KMS-11 (cell line): Measurements from ENCODE around the gene CCNB1IP1.

ENCODE experiments used
- H2AFZ ChIP-seq: fragments of 200-600 bp; sonication (generic); 2 replicates; pipeline ENCODE4 v1.6.1; 2016; ENCODE audit warnings: antibody characterized with exemption, mixed run types, low read depth
- H3K27ac ChIP-seq: fragments of 200-600 bp; sonication (generic); 2 replicates; pipeline ENCODE4 v1.6.1; 2016; ENCODE audit warnings: mild to moderate bottlenecking, mixed run types
- H3K27me3 ChIP-seq: fragments of 200-600 bp; sonication (generic); 2 replicates; pipeline ENCODE4 v1.6.1; 2017; ENCODE audit warnings: mild to moderate bottlenecking, low read depth, mixed run types, moderate library complexity; ENCODE audit not compliant: insufficient read depth
- H3K36me3 ChIP-seq: fragments of 200-600 bp; sonication (generic); 2 replicates; pipeline ENCODE4 v1.6.1; 2017; ENCODE audit warnings: mild to moderate bottlenecking, mixed run types; ENCODE audit not compliant: insufficient read depth
- H3K4me1 ChIP-seq: fragments of 200-600 bp; sonication (generic); 2 replicates; pipeline ENCODE4 v1.6.1; 2016; ENCODE audit warnings: mild to moderate bottlenecking, low read depth, mixed run types; ENCODE audit not compliant: poor library complexity, severe bottlenecking
- H3K4me2 ChIP-seq: fragments of 200-600 bp; sonication (generic); 2 replicates; pipeline ENCODE4 v1.7.0; 2016; ENCODE audit warnings: mild to moderate bottlenecking, mixed run types
- H3K4me3 ChIP-seq: fragments of 200-600 bp; sonication (generic); IDR thresholded peaks from 2 replicates; pipeline ENCODE4 v1.6.1; 2017; ENCODE audit warnings: low read depth, low read length, mixed read lengths; ENCODE audit not compliant: insufficient read depth
- H3K79me2 ChIP-seq: fragments of 200-600 bp; sonication (generic); 2 replicates; pipeline ENCODE4 v1.6.1; 2016; ENCODE audit warnings: low read depth, mixed run types; ENCODE audit not compliant: insufficient read depth
- H3K9ac ChIP-seq: fragments of 200-600 bp; sonication (generic); 2 replicates; pipeline ENCODE4 v1.6.1; 2016; ENCODE audit warnings: mild to moderate bottlenecking, mixed run types
- H4K20me1 ChIP-seq: fragments of 200-600 bp; sonication (generic); 2 replicates; pipeline ENCODE4 v1.6.1; 2016; ENCODE audit warnings: mild to moderate bottlenecking, mixed run types; ENCODE audit not compliant: insufficient read depth
- TF ChIP-seq, protein P1 (sequence below): fragments of 200-600 bp; sonication (generic); conservative IDR thresholded peaks from 2 replicates; pipeline ENCODE4 v1.6.1; 2017; ENCODE audit warnings: low read depth, mild to moderate bottlenecking, antibody characterized with exemption, low read length, moderate library complexity, mixed read lengths

The CCNB1IP1 gene

DNA sequence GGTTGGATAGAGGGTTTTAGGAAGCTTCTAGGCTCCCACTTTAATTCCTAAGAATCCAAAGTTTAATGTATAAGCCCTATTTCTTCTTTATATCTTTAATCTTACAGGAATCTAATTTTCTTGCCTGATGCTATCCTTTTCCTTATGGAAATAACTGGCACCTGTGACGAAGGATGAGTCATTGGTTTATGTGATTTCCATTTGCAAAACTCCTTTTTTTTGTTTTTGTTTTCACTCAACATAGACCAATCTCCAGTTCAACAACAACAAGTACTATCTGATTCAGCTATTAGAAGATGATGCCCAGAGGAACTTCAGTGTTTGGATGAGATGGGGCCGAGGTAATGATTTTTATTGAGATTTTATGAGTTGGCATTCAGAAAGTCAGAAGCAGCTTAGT, 17.2 kb upstream of the CCNB1IP1 start:
- H3K4me1 ChIP-seq = no peaks in the 10 kb centered on the region
- H3K27me3 ChIP-seq = no peaks in the 10 kb centered on the region
- H4K20me1 ChIP-seq = no peaks in the 10 kb centered on the region
- H3K9ac ChIP-seq = no peak overlapping the region
- no peak overlapping the region for H3K4me2 ChIP-seq
- no peak overlapping the region for H3K4me3 ChIP-seq
- no peak overlapping the region for H2AFZ ChIP-seq
- TF ChIP-seq, protein P1, sequence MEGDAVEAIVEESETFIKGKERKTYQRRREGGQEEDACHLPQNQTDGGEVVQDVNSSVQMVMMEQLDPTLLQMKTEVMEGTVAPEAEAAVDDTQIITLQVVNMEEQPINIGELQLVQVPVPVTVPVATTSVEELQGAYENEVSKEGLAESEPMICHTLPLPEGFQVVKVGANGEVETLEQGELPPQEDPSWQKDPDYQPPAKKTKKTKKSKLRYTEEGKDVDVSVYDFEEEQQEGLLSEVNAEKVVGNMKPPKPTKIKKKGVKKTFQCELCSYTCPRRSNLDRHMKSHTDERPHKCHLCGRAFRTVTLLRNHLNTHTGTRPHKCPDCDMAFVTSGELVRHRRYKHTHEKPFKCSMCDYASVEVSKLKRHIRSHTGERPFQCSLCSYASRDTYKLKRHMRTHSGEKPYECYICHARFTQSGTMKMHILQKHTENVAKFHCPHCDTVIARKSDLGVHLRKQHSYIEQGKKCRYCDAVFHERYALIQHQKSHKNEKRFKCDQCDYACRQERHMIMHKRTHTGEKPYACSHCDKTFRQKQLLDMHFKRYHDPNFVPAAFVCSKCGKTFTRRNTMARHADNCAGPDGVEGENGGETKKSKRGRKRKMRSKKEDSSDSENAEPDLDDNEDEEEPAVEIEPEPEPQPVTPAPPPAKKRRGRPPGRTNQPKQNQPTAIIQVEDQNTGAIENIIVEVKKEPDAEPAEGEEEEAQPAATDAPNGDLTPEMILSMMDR = no peak
- H3K79me2 ChIP-seq = no peaks in the 10 kb centered on the region
- H3K27ac ChIP-seq = no peak overlapping the region
- peaks cover 5% of the 10 kb centered on the region; the same call in 1 of the 2 replicates for H3K36me3 ChIP-seq

- Histone ChIP-seq H3K27ac (no peak overlapping the region), H3K27me3 (no peaks in the 10 kb centered on the region), H3K4me1 (peaks cover 5% of the 10 kb centered on the region), H3K4me3 (no peak overlapping the region), H3K9ac (no peak overlapping the region), H3K36me3 (no peaks in the 10 kb centered on the region), H2AFZ (no peak overlapping the region), H4K20me1 (no peaks in the 10 kb centered on the region), H3K79me2 (no peaks in the 10 kb centered on the region; the same call in 1 of the 2 replicates), H3K4me2 (no peak overlapping the region)
- TF ChIP-seq, protein P1 = no peak
These were observed 14.7 kb upstream of the CCNB1IP1 start for GRCh38 chr14:20347747-20348146.

GRCh38 chr14:20346713-20347112, 13.6 kb upstream of the CCNB1IP1 start:
- H3K4me2 ChIP-seq = no peak overlapping the region
- H3K79me2 ChIP-seq = no peaks in the 10 kb centered on the region; the same call in 1 of the 2 replicates
- TF ChIP-seq, protein P1 = no peak
- no peaks in the 10 kb centered on the region for H4K20me1 ChIP-seq
- no peaks in the 10 kb centered on the region for H3K27me3 ChIP-seq
- no peak overlapping the region for H3K9ac ChIP-seq
- peaks cover 6% of the 10 kb centered on the region for H3K4me1 ChIP-seq
- H3K27ac ChIP-seq = no peak overlapping the region
- H3K4me3 ChIP-seq = no peak overlapping the region
- no peak overlapping the region for H2AFZ ChIP-seq
- no peaks in the 10 kb centered on the region for H3K36me3 ChIP-seq

GRCh38 chr14:20345366-20345765, 12.3 kb upstream of the CCNB1IP1 start:
- Histone ChIP-seq H3K4me1 (peaks cover 11% of the 10 kb centered on the region), H3K27me3 (no peaks in the 10 kb centered on the region), H2AFZ (no peak overlapping the region), H3K79me2 (no peaks in the 10 kb centered on the region; the same call in 1 of the 2 replicates), H3K36me3 (no peaks in the 10 kb centered on the region), H3K27ac (no peak overlapping the region), H4K20me1 (no peaks in the 10 kb centered on the region), H3K4me2 (no peak overlapping the region), H3K4me3 (no peak overlapping the region), H3K9ac (no peak overlapping the region)
- TF ChIP-seq, protein P1 = no peak
